ACC112 (cell line): Measurements from ENCODE around the gene RFNG.

Experiments used
- H2AFZ ChIP-seq: fragments of 200-600 bp; sonication (generic); one replicate; pipeline ENCODE4 v1.6.0; 2017; ENCODE audit warnings: antibody characterized with exemption, low read length; ENCODE audit not compliant: unreplicated experiment
- H3K27ac ChIP-seq: fragments of 200-600 bp; sonication (generic); 2 replicates; pipeline ENCODE4 v1.5.1; 2014; ENCODE audit warnings: low read depth, mild to moderate bottlenecking, antibody characterized with exemption, low read length, moderate library complexity
- H3K27me3 ChIP-seq: fragments of 200-600 bp; sonication (generic); 2 replicates; pipeline ENCODE4 v1.6.1; 2014; ENCODE audit warnings: mild to moderate bottlenecking, antibody characterized with exemption, low read length, moderate library complexity, mixed read lengths; ENCODE audit not compliant: insufficient read depth
- H3K36me3 ChIP-seq: fragments of 200-600 bp; sonication (generic); 2 replicates; pipeline ENCODE4 v1.6.1; 2016; ENCODE audit warnings: mild to moderate bottlenecking, antibody characterized with exemption, low read length, moderate library complexity, mixed read lengths; ENCODE audit not compliant: insufficient read depth
- H3K4me1 ChIP-seq: fragments of 200-600 bp; sonication (generic); one replicate; pipeline ENCODE4 v1.6.1; 2016; ENCODE audit warnings: low read length, mixed read lengths; ENCODE audit not compliant: insufficient read depth, unreplicated experiment, control insufficient read depth
- H3K4me3 ChIP-seq: fragments of 200-600 bp; sonication (generic); 2 replicates; pipeline ENCODE4 v1.5.1; 2014; ENCODE audit warnings: mild to moderate bottlenecking, low read depth, low read length
- H3K79me2 ChIP-seq: fragments of 200-600 bp; sonication (generic); one replicate; pipeline ENCODE4 v1.6.0; 2016; ENCODE audit warnings: low read length; ENCODE audit not compliant: control insufficient read depth, unreplicated experiment, insufficient read depth

RFNG gene

GRCh38 chr17:82030470-82031302 is 20.9 kb downstream of the RFNG start:
- Histone ChIP-seq H3K27ac (no peak overlapping the region), H2AFZ (peak overlapping the region; percentile 33), H3K4me1 (peaks cover 3% of the 10 kb centered on the region), H3K27me3 (no peaks in the 10 kb centered on the region), H3K36me3 (no peaks in the 10 kb centered on the region), H3K79me2 (no peaks in the 10 kb centered on the region), H3K4me3 (peak overlapping the region; percentile 65)

- Histone ChIP-seq H3K4me3 (no peak overlapping the region), H3K36me3 (no peaks in the 10 kb centered on the region), H3K79me2 (no peaks in the 10 kb centered on the region), H3K27ac (no peak overlapping the region), H3K27me3 (no peaks in the 10 kb centered on the region), H3K4me1 (peaks cover 3% of the 10 kb centered on the region), H2AFZ (no peak overlapping the region)
These were observed 21.6 kb downstream of the RFNG start for GRCh38 chr17:82029990-82030469.

- Histone ChIP-seq H3K27ac (no peak overlapping the region), H3K79me2 (no peaks in the 10 kb centered on the region), H3K4me1 (peaks cover 4% of the 10 kb centered on the region)
These were observed 22.2 kb downstream of the RFNG start for GRCh38 chr17:82029391-82029790.

GRCh38 chr17:82028966-82029365 is 22.6 kb downstream of the RFNG start:
- H3K36me3 ChIP-seq = no peaks in the 10 kb centered on the region
- no peak overlapping the region for H3K27ac ChIP-seq
- no peak overlapping the region for H2AFZ ChIP-seq
- no peak overlapping the region for H3K4me3 ChIP-seq
- H3K79me2 ChIP-seq = no peaks in the 10 kb centered on the region
- H3K4me1 ChIP-seq = peaks cover 8% of the 10 kb centered on the region
- no peaks in the 10 kb centered on the region for H3K27me3 ChIP-seq

More at GRCh38 chr17:82029391-82029790, 22.2 kb downstream of the RFNG start:
- no peak overlapping the region for H2AFZ ChIP-seq
- no peaks in the 10 kb centered on the region for H3K27me3 ChIP-seq
- H3K4me3 ChIP-seq = no peak overlapping the region
- no peaks in the 10 kb centered on the region for H3K36me3 ChIP-seq

- H3K36me3 ChIP-seq = no peaks in the 10 kb centered on the region
- peaks cover 10% of the 10 kb centered on the region for H3K4me1 ChIP-seq
- H3K79me2 ChIP-seq = no peaks in the 10 kb centered on the region
- no peaks in the 10 kb centered on the region for H3K27me3 ChIP-seq
- no peak overlapping the region for H3K4me3 ChIP-seq
- H2AFZ ChIP-seq = no peak overlapping the region
- no peak overlapping the region for H3K27ac ChIP-seq
These were observed 23.4 kb downstream of the RFNG start for GRCh38 chr17:82028246-82028645.

- Histone ChIP-seq H3K36me3 (no peaks in the 10 kb centered on the region), H3K4me1 (peaks cover 11% of the 10 kb centered on the region), H3K27ac (no peak overlapping the region), H3K4me3 (no peak overlapping the region), H3K79me2 (no peaks in the 10 kb centered on the region), H3K27me3 (no peaks in the 10 kb centered on the region), H2AFZ (no peak overlapping the region)
These were observed 26.1 kb downstream of the RFNG start for GRCh38 chr17:82025401-82026107.

- H3K36me3 ChIP-seq = no peaks in the 10 kb centered on the region
- H3K4me1 ChIP-seq = peaks cover 11% of the 10 kb centered on the region
- no peaks in the 10 kb centered on the region for H3K27me3 ChIP-seq
- no peak overlapping the region for H3K27ac ChIP-seq
- H2AFZ ChIP-seq = no peak overlapping the region
- H3K79me2 ChIP-seq = no peaks in the 10 kb centered on the region
- no peak overlapping the region for H3K4me3 ChIP-seq
These were observed 26.8 kb downstream of the RFNG start for GRCh38 chr17:82024859-82025258.

GRCh38 chr17:82023447-82024241 is 28.0 kb downstream of the RFNG start:
- H3K79me2 ChIP-seq = no peaks in the 10 kb centered on the region
- H3K27me3 ChIP-seq = no peaks in the 10 kb centered on the region
- no peaks in the 10 kb centered on the region for H3K36me3 ChIP-seq
- no peak overlapping the region for H3K27ac ChIP-seq
- peak overlapping the region; percentile 91 for H3K4me3 ChIP-seq
- peak overlapping the region; percentile 67 for H2AFZ ChIP-seq
- H3K4me1 ChIP-seq = peaks cover 11% of the 10 kb centered on the region

GRCh38 chr17:82022981-82023446 is 28.6 kb downstream of the RFNG start, which contains the start of gene LRRC45:
Gene LRRC45 (plus strand): TSS chr17:82023305. CDS start chr17:82023644, 339 bp downstream.
- Histone ChIP-seq H3K4me1 (peaks cover 11% of the 10 kb centered on the region), H3K27me3 (no peaks in the 10 kb centered on the region), H3K36me3 (no peaks in the 10 kb centered on the region), H3K27ac (no peak within 1 kb of the TSS), H2AFZ (peak within 1 kb of the TSS; percentile 67), H3K79me2 (no peaks in the 10 kb centered on the region), H3K4me3 (peak within 1 kb of the TSS; percentile 91)

- Histone ChIP-seq H3K79me2 (no peaks in the 10 kb centered on the region), H2AFZ (peak within 1 kb of the TSS; percentile 67), H3K36me3 (no peaks in the 10 kb centered on the region), H3K27ac (no peak within 1 kb of the TSS), H3K4me3 (peak within 1 kb of the TSS; percentile 91), H3K27me3 (no peaks in the 10 kb centered on the region), H3K4me1 (peaks cover 11% of the 10 kb centered on the region)
These were observed 29.2 kb downstream of the RFNG start, which contains the start of gene CENPX for GRCh38 chr17:82022310-82022980. Gene CENPX (minus strand): TSS chr17:82022878. CDS start chr17:82022861, 17 bp downstream.
